ENCODE measurements around the gene TEPSIN.

DNA sequence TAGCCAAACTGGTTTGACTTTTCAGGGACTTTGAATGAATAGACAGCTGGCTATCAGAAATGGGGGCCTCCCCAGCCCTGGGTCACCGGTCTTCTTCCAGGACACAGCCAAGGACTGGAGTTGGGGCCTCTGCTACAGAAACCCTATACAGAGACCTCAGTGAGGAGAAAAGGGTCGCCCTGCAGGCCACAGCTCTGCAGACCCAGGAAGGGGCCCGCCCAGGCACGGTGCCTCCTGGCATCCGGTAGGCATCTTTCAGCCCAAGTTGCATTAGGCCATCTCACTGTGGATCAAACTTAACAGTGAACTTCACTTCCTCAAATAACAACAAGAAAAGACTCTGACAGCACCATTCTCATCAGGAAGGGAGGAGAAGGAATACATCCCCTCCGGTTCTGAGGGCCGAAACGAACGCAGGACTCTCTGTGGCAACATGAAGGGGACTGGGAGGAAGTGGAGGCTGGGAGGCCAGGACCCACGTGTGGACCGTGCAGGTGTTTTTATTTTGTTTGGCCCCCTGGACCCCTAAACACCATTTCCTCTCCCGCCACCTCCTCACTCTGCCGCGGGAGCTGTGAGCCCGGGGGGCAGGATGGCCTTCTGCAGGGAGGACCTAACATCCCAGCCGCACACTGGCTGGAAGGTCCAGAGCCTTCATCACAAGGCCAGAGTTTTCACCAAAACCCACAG, 49.0 kb upstream of the TEPSIN start:
- TF ChIP-seq POLR2A (IDR thresholded peaks at IDR 0.05), result no peak
- no peak for TF ChIP-seq CTCF (IDR thresholded peaks at IDR 0.05)

All from Peyer's patch (tissue), 4 donors.